Stimulated activated CD4-positive, alpha-beta T cell treated with anti-CD3 and anti-CD28 coated beads, Interleukin-2, amount 100 ng/mL, for 24 hours (primary cell): Measurements from ENCODE around the gene AGR3.

Experiments used
- DNase-seq, 2 donors: peaks; one replicate each; pipeline ENCODE4 v3.0.0-alpha.2; 2020

Gene AGR3

GRCh38 chr7:16818732-16819131 is 63.1 kb downstream of the AGR3 start:
- no peak for DNase-seq

DNA sequence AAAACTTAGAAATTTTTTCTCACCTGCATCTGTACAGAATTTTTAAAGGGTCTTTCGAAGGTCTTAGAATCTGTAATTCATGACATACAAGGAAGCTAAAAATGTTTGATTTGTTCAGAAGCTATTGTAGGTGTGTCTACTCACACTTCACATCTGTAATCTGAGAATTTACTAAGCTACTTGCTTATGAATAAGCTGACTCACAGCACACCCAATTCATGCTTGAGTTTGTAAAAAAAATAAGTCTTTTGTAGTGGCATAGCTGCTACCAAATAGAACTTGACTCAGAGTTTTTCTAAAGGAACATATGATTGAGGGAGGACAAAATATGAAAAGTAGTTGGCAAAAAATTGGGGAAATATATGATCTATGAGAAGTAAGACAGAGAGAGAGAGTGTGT is 64.2 kb downstream of the AGR3 start:
- no peak for DNase-seq

DNA sequence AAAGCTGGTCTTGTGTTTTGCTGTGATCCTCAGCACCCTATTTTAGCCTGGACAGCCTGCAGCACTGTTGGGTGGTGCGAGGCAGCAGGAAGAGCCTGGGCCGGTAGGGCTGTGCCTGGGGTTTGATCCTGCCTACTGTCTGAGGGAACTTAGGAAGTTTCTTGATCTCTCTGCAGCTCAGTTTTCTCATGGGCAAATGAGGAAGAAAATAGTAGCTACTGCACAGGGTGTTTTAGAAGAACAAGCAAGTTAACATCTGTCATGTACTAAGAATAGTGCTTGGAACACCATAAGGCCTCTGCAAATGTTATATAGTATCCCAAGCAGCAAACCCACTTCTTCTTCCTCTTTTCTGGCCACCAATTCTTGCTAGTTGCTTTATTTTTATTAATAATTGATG is 65.0 kb downstream of the AGR3 start:
- no peak for DNase-seq

- no peak for DNase-seq
Observed at GRCh38 chr7:16815001-16815400, 66.8 kb downstream of the AGR3 start.

- DNase-seq = no peak
Observed at GRCh38 chr7:16813232-16813616, 68.6 kb downstream of the AGR3 start.

DNA sequence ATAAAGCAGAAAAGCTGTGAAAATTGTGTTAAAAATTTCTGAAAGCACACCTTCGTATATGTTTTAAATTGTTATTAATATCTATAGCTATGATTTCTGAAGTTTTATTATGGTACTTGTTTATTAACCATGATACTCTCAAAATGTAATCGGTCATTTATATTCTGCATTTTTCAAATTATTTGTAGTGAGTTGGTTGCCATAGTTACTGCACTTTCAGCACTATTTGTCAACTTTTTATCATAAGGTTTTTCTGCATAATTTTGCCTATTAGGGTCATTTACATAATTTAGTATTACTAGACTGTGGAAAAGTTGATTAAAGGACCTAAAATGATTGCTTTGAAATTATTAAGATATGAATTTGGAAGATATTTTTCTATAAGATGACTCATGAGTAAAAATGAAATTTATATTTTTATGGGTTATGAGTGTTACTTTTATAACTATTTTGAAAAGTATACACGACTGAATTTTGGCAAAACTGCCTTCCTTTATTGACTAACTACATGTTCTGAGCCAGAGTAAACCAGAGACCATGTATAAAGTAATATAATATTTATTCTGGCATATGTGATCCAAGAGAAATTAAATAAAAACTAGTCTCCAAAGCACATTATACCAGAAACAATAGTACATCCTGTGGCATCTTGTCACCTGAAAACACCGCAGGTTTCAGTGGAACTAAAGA is 69.1 kb downstream of the AGR3 start:
- DNase-seq = no peak

- DNase-seq = no peak
Observed at GRCh38 chr7:16811551-16811950, 70.2 kb downstream of the AGR3 start.

DNA sequence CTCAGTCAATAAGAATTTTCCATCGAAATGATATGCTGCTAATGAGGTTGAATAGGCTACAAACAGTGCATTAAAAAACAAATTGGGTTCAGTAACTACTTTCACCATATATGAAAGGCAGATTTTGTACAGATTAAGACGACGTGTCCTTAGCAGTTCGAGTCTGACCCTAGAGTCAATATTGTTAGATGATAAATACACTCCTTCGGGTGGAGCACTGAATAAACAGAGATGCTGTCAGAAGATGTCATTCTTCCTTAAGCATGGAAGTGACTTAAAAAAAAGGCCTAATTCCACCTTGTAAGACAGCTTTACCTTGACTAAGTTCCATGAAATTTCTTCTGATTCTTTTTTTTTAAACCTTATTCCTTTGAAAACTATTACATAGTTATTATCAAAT is 71.2 kb downstream of the AGR3 start:
- no peak for DNase-seq

DNA sequence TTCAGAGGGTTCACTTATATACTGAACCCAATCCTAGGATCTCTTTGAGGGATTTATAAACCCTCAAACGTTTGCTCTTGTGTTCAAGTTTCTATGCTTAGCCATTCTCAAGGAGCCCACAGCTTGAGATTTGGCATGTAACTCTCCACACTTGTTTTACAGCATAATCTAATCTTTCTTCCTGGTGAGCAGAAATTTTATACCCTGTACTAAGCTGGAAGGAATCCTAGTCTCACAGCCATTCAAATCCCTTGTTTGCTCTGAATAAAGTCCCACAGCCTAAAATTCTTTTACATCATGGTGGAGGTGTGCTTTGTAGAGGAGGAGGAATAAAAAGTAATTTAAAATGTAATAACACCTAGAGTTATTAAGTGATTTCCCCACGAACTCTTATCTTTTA is 71.7 kb downstream of the AGR3 start:
- DNase-seq = no peak
